Tibial nerve (tissue), 4 donors: ENCODE measurements around the gene PRSS12.

ENCODE experiments used
- EP300 ChIP-seq, 2 donors: sonication (generic); formaldehyde crosslinking; IDR thresholded peaks; one replicate each; pipeline ENCODE4 v1.6.1; 2017; ENCODE audit warnings: antibody characterized with exemption in 2 of 2, mild to moderate bottlenecking in 1 of 2
- POLR2A ChIP-seq, 2 donors: fragments of 450-650 bp; IDR thresholded peaks; one replicate each; pipeline ENCODE4 v1.6.1; 2017; ENCODE audit warnings: antibody characterized with exemption in 2 of 2, mild to moderate bottlenecking in 2 of 2, moderate library complexity in 2 of 2
- TF ChIP-seq, protein P1 (sequence below), 5 experiments: fragments of 200-600 bp in 3 of 5; fragments of 450-650 bp in 2 of 5; sonication (generic) in 3 of 5; IDR thresholded peaks; one replicate each; pipeline ENCODE4 v1.5.1; 2016 to 2019; ENCODE audit warnings: antibody characterized with exemption in 5 of 5, mild to moderate bottlenecking in 3 of 5, moderate library complexity in 2 of 5

DNA sequence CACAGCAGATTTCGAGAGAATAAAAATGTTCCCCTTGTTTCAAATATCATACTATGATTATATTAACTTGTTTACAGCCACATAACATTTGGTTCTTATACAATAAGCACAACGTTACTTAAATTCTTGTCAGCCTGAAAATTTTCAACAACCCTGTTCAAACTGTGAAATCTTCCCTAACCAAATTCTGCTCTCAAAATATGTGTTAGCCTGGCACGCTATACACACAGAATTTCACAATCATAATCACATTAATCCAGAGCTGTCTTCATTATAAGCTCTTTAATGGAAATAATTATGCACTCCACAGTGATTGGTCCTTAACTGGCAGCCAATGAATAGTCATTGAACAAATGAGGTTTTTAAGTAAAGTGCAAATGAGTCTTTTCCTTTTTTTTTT, 7.3 kb upstream of the PRSS12 start:
- TF ChIP-seq, protein P1, sequence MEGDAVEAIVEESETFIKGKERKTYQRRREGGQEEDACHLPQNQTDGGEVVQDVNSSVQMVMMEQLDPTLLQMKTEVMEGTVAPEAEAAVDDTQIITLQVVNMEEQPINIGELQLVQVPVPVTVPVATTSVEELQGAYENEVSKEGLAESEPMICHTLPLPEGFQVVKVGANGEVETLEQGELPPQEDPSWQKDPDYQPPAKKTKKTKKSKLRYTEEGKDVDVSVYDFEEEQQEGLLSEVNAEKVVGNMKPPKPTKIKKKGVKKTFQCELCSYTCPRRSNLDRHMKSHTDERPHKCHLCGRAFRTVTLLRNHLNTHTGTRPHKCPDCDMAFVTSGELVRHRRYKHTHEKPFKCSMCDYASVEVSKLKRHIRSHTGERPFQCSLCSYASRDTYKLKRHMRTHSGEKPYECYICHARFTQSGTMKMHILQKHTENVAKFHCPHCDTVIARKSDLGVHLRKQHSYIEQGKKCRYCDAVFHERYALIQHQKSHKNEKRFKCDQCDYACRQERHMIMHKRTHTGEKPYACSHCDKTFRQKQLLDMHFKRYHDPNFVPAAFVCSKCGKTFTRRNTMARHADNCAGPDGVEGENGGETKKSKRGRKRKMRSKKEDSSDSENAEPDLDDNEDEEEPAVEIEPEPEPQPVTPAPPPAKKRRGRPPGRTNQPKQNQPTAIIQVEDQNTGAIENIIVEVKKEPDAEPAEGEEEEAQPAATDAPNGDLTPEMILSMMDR (IDR thresholded peaks at IDR 0.05), result no peak
- TF ChIP-seq POLR2A (IDR thresholded peaks at IDR 0.05), result no peak
- no peak for TF ChIP-seq EP300 (IDR thresholded peaks at IDR 0.05)
